SK-N-SH treated with all-trans-retinoic acid at 6 μM for 48 hours (cell line): Measurements from ENCODE around the gene CTNNBL1.

Experiments used
- ATAC-seq: fragments of 200-7000 bp; cut with Tn5 transposase; 3 replicates; pipeline ENCODE4 v1.9.1; 2020; ENCODE audit warnings: mild to moderate bottlenecking, moderate library complexity
- ARNTL ChIP-seq: fragments of 450-650 bp; formaldehyde crosslinking; IDR thresholded peaks from 2 replicates; pipeline ENCODE4 v1.5.0; 2020; ENCODE audit warnings: low read depth, mild to moderate bottlenecking, moderate library complexity, borderline replicate concordance
- BACH2 ChIP-seq: fragments of 250-450 bp; sonication (Bioruptor Pico); IDR thresholded peaks from 2 replicates; pipeline ENCODE4 v1.9.0; 2021; ENCODE audit warnings: mild to moderate bottlenecking, borderline replicate concordance
- CREB5 ChIP-seq: fragments of 250-450 bp; sonication (Bioruptor Pico); IDR thresholded peaks from 2 replicates; pipeline ENCODE4 v1.5.1; 2020; ENCODE audit warnings: low read depth, mild to moderate bottlenecking, moderate library complexity
- CSDC2 ChIP-seq: fragments of 250-450 bp; sonication (Bioruptor Pico); IDR thresholded peaks from 2 replicates; pipeline ENCODE4 v1.5.0; 2020; ENCODE audit warnings: mild to moderate bottlenecking, moderate library complexity
- ESRRG ChIP-seq: fragments of 250-450 bp; sonication (Bioruptor Pico); IDR thresholded peaks from 2 replicates; pipeline ENCODE4 v1.6.1; 2021; ENCODE audit warnings: mild to moderate bottlenecking
- GLIS3 ChIP-seq: fragments of 250-450 bp; sonication (Bioruptor Pico); IDR thresholded peaks from 2 replicates; pipeline ENCODE4 v1.5.0; 2020; ENCODE audit warnings: mild to moderate bottlenecking, moderate library complexity
- ISL1 ChIP-seq: fragments of 250-450 bp; sonication (Bioruptor Pico); IDR thresholded peaks from 2 replicates; pipeline ENCODE4 v2.1.2; 2022; ENCODE audit warnings: mild to moderate bottlenecking, moderate library complexity
- OSR1 ChIP-seq: fragments of 250-450 bp; sonication (Bioruptor Pico); IDR thresholded peaks from 2 replicates; pipeline ENCODE4 v1.8.0; 2022; ENCODE audit warnings: moderate library complexity, mild to moderate bottlenecking, inconsistent platforms
- PATZ1 ChIP-seq: fragments of 250-450 bp; sonication (Bioruptor Pico); IDR thresholded peaks from 2 replicates; pipeline ENCODE4 v1.8.0; 2020; ENCODE audit warnings: mild to moderate bottlenecking, moderate library complexity, borderline replicate concordance
- POU6F1 ChIP-seq: fragments of 250-450 bp; sonication (Bioruptor Pico); IDR thresholded peaks from 2 replicates; pipeline ENCODE4 v1.8.0; 2021; ENCODE audit warnings: low read depth, mild to moderate bottlenecking, moderate library complexity, borderline replicate concordance
- PPARA ChIP-seq: fragments of 250-450 bp; sonication (Bioruptor Pico); IDR thresholded peaks from 2 replicates; pipeline ENCODE4 v1.5.0; 2020; ENCODE audit warnings: mild to moderate bottlenecking, borderline replicate concordance
- RARB ChIP-seq: fragments of 250-450 bp; sonication (Bioruptor Pico); IDR thresholded peaks from 2 replicates; pipeline ENCODE4 v1.8.0; 2021; ENCODE audit warnings: mild to moderate bottlenecking, moderate library complexity
- SNAI2 ChIP-seq: fragments of 250-450 bp; sonication (Bioruptor Pico); IDR thresholded peaks from 2 replicates; pipeline ENCODE4 v1.5.0; 2020; ENCODE audit warnings: mild to moderate bottlenecking, moderate library complexity
- TSHZ2 ChIP-seq: fragments of 250-450 bp; sonication (Bioruptor Pico); IDR thresholded peaks from 2 replicates; pipeline ENCODE4 v1.5.0; 2020; ENCODE audit warnings: mild to moderate bottlenecking, moderate library complexity
- ZC3H10 ChIP-seq: fragments of 250-450 bp; sonication (Bioruptor Pico); IDR thresholded peaks from 2 replicates; pipeline ENCODE4 v1.5.1; 2021; ENCODE audit warnings: mild to moderate bottlenecking, moderate library complexity
- ZFP3 ChIP-seq: fragments of 250-450 bp; sonication (Bioruptor Pico); IDR thresholded peaks from 2 replicates; pipeline ENCODE4 v1.5.0; 2020; ENCODE audit warnings: mild to moderate bottlenecking, moderate library complexity
- ZFP30 ChIP-seq: fragments of 450-650 bp; formaldehyde crosslinking; IDR thresholded peaks from 2 replicates; pipeline ENCODE4 v1.5.0; 2022; ENCODE audit warnings: mild to moderate bottlenecking, moderate library complexity
- ZNF565 ChIP-seq: fragments of 450-650 bp; formaldehyde crosslinking; conservative IDR thresholded peaks from 2 replicates; pipeline ENCODE4 v1.5.0; 2020; ENCODE audit warnings: low read depth, mild to moderate bottlenecking, moderate library complexity
- ZNF70 ChIP-seq: fragments of 450-650 bp; formaldehyde crosslinking; IDR thresholded peaks from 2 replicates; pipeline ENCODE4 v1.5.0; 2020; ENCODE audit warnings: mild to moderate bottlenecking, moderate library complexity
- ZNF8 ChIP-seq: fragments of 450-650 bp; formaldehyde crosslinking; IDR thresholded peaks from 2 replicates; pipeline ENCODE4 v1.5.0; 2020; ENCODE audit warnings: mild to moderate bottlenecking, moderate library complexity
- TF ChIP-seq, protein P1 (sequence below): fragments of 250-450 bp; sonication (Bioruptor Pico); IDR thresholded peaks from 2 replicates; pipeline ENCODE4 v1.5.1; 2021; ENCODE audit warnings: mild to moderate bottlenecking, moderate library complexity

Gene CTNNBL1

DNA sequence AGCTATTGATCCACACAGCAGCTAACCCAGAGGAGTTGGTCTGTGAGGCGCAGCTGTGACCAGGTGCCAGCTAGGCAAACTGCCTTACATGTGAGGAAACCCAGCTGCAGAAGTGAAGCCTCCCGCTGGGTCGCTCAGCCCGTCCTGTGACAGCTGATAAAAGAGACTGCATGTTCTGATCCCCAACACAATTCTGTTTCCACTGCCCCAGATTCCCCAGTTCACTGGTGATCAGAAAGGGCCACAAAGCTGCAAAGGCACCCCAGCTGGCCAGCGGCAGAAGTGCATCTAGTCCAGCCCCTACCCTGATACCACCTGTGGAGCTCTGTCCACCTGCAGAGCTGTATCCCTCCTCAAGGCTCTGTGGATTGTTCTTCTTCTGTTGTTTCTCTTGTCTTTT is 64.5 kb downstream of the CTNNBL1 start:
- TF ChIP-seq GLIS3 (CRISPR knock-in tag): no peak
- no peak for TF ChIP-seq PPARA (CRISPR knock-in tag)
- no peak for TF ChIP-seq CSDC2
- TF ChIP-seq ZNF8 (CRISPR knock-in tag): no peak
- TF ChIP-seq PATZ1 (CRISPR knock-in tag): no peak
- TF ChIP-seq ZFP3: no peak
- TF ChIP-seq ZNF70 (CRISPR knock-in tag): no peak
- TF ChIP-seq, protein P1, sequence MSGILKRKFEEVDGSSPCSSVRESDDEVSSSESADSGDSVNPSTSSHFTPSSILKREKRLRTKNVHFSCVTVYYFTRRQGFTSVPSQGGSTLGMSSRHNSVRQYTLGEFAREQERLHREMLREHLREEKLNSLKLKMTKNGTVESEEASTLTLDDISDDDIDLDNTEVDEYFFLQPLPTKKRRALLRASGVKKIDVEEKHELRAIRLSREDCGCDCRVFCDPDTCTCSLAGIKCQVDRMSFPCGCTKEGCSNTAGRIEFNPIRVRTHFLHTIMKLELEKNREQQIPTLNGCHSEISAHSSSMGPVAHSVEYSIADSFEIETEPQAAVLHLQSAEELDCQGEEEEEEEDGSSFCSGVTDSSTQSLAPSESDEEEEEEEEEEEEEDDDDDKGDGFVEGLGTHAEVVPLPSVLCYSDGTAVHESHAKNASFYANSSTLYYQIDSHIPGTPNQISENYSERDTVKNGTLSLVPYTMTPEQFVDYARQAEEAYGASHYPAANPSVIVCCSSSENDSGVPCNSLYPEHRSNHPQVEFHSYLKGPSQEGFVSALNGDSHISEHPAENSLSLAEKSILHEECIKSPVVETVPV (CRISPR knock-in tag): no peak
- TF ChIP-seq ISL1 (CRISPR knock-in tag): no peak
- TF ChIP-seq SNAI2 (CRISPR knock-in tag): no peak
- no peak for TF ChIP-seq ZFP30
- TF ChIP-seq RARB (CRISPR knock-in tag): no peak
- no peak for TF ChIP-seq CREB5
- TF ChIP-seq TSHZ2 (CRISPR knock-in tag): no peak
- no peak for TF ChIP-seq POU6F1 (CRISPR knock-in tag)
- no peak for TF ChIP-seq BACH2 (CRISPR knock-in tag)
- TF ChIP-seq ARNTL (CRISPR knock-in tag): no peak
- no peak for TF ChIP-seq ZNF565 (CRISPR knock-in tag)
- no peak for TF ChIP-seq ESRRG (CRISPR knock-in tag)
- no peak for TF ChIP-seq OSR1 (CRISPR knock-in tag)
- ATAC-seq: no peak

DNA sequence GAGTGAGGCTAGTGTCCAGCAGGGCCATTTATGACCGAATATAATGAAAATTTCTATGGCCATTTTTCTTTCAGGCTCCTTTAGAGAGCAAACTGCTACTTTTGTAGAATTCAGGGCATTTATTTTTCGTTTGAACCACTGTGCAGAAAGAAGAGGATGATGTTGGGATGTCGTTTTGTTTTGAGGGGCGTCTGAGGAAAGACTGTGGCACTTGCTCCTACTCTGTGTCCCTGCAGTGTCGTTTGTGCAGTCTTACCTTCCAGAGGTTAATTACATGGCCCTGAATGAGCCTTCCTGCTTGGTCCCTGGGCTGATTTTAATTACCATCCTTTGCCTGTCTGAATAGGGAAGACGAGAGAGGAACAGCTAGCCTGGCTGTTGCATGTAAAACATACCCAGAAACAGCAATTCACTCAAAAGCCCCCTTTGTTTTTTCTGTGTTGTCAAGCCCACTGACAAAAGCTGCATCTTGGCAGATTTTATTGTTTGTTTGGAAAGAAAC is 65.3 kb downstream of the CTNNBL1 start:
- TF ChIP-seq ZC3H10 (CRISPR knock-in tag) (no peak), ZNF8 (CRISPR knock-in tag) (no peak), ISL1 (CRISPR knock-in tag) (no peak), ZNF565 (CRISPR knock-in tag) (no peak), ZNF70 (CRISPR knock-in tag) (no peak), SNAI2 (CRISPR knock-in tag) (no peak), PPARA (CRISPR knock-in tag) (no peak), ZFP30 (no peak), CREB5 (no peak)
- TF ChIP-seq, protein P1 (CRISPR knock-in tag): no peak
- no peak for ATAC-seq
